Liver (tissue), 9 donors: ENCODE results near the gene SNAI3. TPM values are rescaled to one million over a fixed set of nuclear protein-coding genes. Genes with fewer than 3 reads are reported as not detected.

ENCODE experiments used
- DNase-seq: peaks from one replicate; pipeline ENCODE4 v3.0.0-alpha.2; 2017; ENCODE audit warnings: low spot score
- H3K27ac ChIP-seq, 2 donors: one replicate each; pipeline ENCODE4 v1.7.0; 2013; ENCODE audit warnings: inconsistent platforms in 2 of 2, low read length in 2 of 2, control low read depth in 1 of 2, low read depth in 1 of 2, mild to moderate bottlenecking in 1 of 2
- H3K27me3 ChIP-seq, 4 donors: one replicate each; pipeline versions ENCODE4 v1.6.1 to v1.7.0; 2013; ENCODE audit warnings: low read length in 3 of 4, inconsistent platforms in 1 of 4, mild to moderate bottlenecking in 1 of 4, moderate library complexity in 1 of 4; ENCODE audit not compliant: control insufficient read depth in 4 of 4, insufficient read depth in 4 of 4
- H3K36me3 ChIP-seq, 4 donors: one replicate each; pipeline versions ENCODE4 v1.6.1 to v1.7.0; 2013; ENCODE audit warnings: low read length in 3 of 4, mild to moderate bottlenecking in 3 of 4, low read depth in 1 of 4, moderate library complexity in 1 of 4; ENCODE audit not compliant: control insufficient read depth in 4 of 4, insufficient read depth in 3 of 4
- H3K4me1 ChIP-seq, 4 donors: one replicate each; pipeline versions ENCODE4 v1.6.1 to v1.7.0; 2013; ENCODE audit warnings: low read length in 3 of 4, mild to moderate bottlenecking in 3 of 4, moderate library complexity in 1 of 4; ENCODE audit not compliant: control insufficient read depth in 4 of 4, insufficient read depth in 4 of 4
- H3K4me3 ChIP-seq, 3 donors: one replicate each; pipeline versions ENCODE4 v1.6.1 to v1.7.0; 2013; ENCODE audit warnings: low read length in 3 of 3, control low read depth in 1 of 3, low read depth in 1 of 3, mild to moderate bottlenecking in 1 of 3
- H3K9ac ChIP-seq, 2 donors: one replicate each; pipeline ENCODE4 v1.7.0; 2013; ENCODE audit warnings: low read length in 2 of 2, mild to moderate bottlenecking in 2 of 2, moderate library complexity in 2 of 2, control low read depth in 1 of 2, low read depth in 1 of 2
- H3K9me3 ChIP-seq, 4 donors: one replicate each; pipeline versions ENCODE4 v1.6.1 to v1.7.0; 2013; ENCODE audit warnings: low read length in 3 of 4; ENCODE audit not compliant: control insufficient read depth in 4 of 4
- EGR1 ChIP-seq, 2 donors: IDR thresholded peaks; 2 replicates each; pipeline ENCODE4 v1.6.1; 2016 to 2018; ENCODE audit warnings: antibody characterized with exemption in 2 of 2, low read depth in 2 of 2
- FOXA1 ChIP-seq: IDR thresholded peaks from 2 replicates; pipeline ENCODE4 v1.6.1; 2016; ENCODE audit warnings: antibody characterized with exemption
- FOXA2 ChIP-seq: IDR thresholded peaks from 2 replicates; pipeline ENCODE4 v1.6.1; 2016; ENCODE audit warnings: antibody characterized with exemption
- GABPA ChIP-seq, 2 donors: IDR thresholded peaks in 1 of 2; conservative IDR thresholded peaks in 1 of 2; 2 replicates each; pipeline ENCODE4 v1.6.1; 2016; ENCODE audit warnings: antibody characterized with exemption in 2 of 2, mild to moderate bottlenecking in 1 of 2, moderate library complexity in 1 of 2
- HNF4A ChIP-seq, 2 donors: conservative IDR thresholded peaks; 2 replicates each; pipeline ENCODE4 v1.6.1; 2016; ENCODE audit warnings: antibody characterized with exemption in 2 of 2, mild to moderate bottlenecking in 2 of 2
- HNF4G ChIP-seq: IDR thresholded peaks from 2 replicates; pipeline ENCODE4 v1.6.1; 2016; ENCODE audit warnings: antibody characterized with exemption
- JUND ChIP-seq, 2 donors: IDR thresholded peaks; 2 replicates each; pipeline ENCODE4 v1.6.1; 2016; ENCODE audit warnings: antibody characterized with exemption in 2 of 2
- NR2F2 ChIP-seq: IDR thresholded peaks from 2 replicates; pipeline ENCODE4 v1.6.1; 2016; ENCODE audit warnings: antibody characterized with exemption
- RAD21 ChIP-seq, 2 donors: IDR thresholded peaks; 2 replicates each; pipeline ENCODE4 v1.6.1; 2016; ENCODE audit warnings: antibody characterized with exemption in 2 of 2, mild to moderate bottlenecking in 2 of 2
- RXRA ChIP-seq, 2 donors: IDR thresholded peaks; 2 replicates each; pipeline ENCODE4 v1.6.1; 2017 to 2018; ENCODE audit warnings: antibody characterized with exemption in 2 of 2, mild to moderate bottlenecking in 1 of 2
- SP1 ChIP-seq: IDR thresholded peaks from 2 replicates; pipeline ENCODE4 v1.6.1; 2018; ENCODE audit warnings: antibody characterized with exemption, mild to moderate bottlenecking
- TAF1 ChIP-seq: conservative IDR thresholded peaks from 2 replicates; pipeline ENCODE4 v1.6.1; 2016; ENCODE audit warnings: antibody characterized with exemption, mild to moderate bottlenecking
- YY1 ChIP-seq: IDR thresholded peaks from 2 replicates; pipeline ENCODE4 v1.6.1; 2016; ENCODE audit warnings: antibody characterized with exemption, mild to moderate bottlenecking
- WGBS: extraction: QIAGEN DNeasy Blood & Tissue Kit; methylation state at CpG from one replicate; pipeline ENCODE4 v1.1.7; 2013; 5-methylcytosine and 5-hydroxymethylcytosine counted together
- polyA plus RNA-seq, 2 donors: library from polyadenylated mRNA; stranded (reverse) in 1 of 2; unstranded in 1 of 2; fragments of 200-250 nt in 1 of 2; fragments of >200 nt in 1 of 2; fragmentation: Nextera tagmentation in 1 of 2; extraction: Ambion mirVana in 1 of 2; gene quantifications; one replicate each; pipeline versions ENCODE4 v1.2.1 to v1.2.3, GENCODE V29; 2013 to 2015
- total RNA-seq, 2 donors: library from RNA; depleted of rRNA; stranded (reverse); fragments of >200 nt; gene quantifications; one replicate each; pipeline ENCODE4 v1.2.3, GENCODE V29; 2014
- TF ChIP-seq, protein P1 (sequence below): IDR thresholded peaks from 2 replicates; pipeline ENCODE4 v1.6.1; 2016; ENCODE audit warnings: antibody characterized with exemption
- TF ChIP-seq, protein P2 (sequence below): IDR thresholded peaks from 2 replicates; pipeline ENCODE4 v1.6.1; 2016; ENCODE audit warnings: antibody characterized with exemption
- TF ChIP-seq, protein P3 (sequence below): IDR thresholded peaks from 2 replicates; pipeline ENCODE4 v1.6.1; 2016; ENCODE audit warnings: antibody characterized with exemption, mild to moderate bottlenecking
- TF ChIP-seq, protein P4 (sequence below): fragments of 150-350 bp; IDR thresholded peaks from 2 replicates; pipeline ENCODE4 v1.5.1; 2017; ENCODE audit warnings: improper control_type of control experiment, low read depth, low read length; ENCODE audit not compliant: missing input control
- TF ChIP-seq, protein P5 (sequence below): IDR thresholded peaks from 2 replicates; pipeline ENCODE4 v1.6.1; 2016; ENCODE audit warnings: antibody characterized with exemption
- donor health status: healthy.
- donor health status: healthy.
- donor health status: healthy.
- donor health status: healthy.
- donor health status: healthy.

The SNAI3 gene
- total and polyA plus RNA-seq, 4 donors, result 0.05 to 0.48 (median 0.20) TPM

DNA sequence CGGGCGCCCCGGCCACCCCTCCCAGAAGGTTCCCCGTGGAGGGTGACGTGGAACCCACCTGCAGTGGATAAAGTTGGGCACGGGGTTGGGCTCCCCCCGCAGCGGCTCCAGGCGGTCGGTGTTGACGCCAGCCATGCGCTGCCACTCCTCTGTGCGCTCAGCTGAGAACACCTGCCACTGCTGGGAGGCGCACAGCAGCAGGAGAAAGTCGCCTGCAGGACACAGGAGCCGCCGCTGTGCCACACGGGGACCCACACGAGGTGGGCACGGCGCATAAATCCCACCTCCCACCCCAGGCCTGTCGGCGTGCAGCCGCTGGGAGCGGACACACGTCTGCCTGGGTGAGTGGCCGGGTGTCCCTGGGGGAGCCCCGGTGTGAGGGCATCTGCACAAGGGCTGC lies 40.7 kb upstream of the SNAI3 start:
- DNase-seq, result no peak
- Histone ChIP-seq H3K4me3 (no peak overlapping the region), H3K4me1 (no peaks in the 10 kb centered on the region), H3K27me3 (no peaks in the 10 kb centered on the region), H3K9me3 (no peaks in the 10 kb centered on the region), H3K9ac (no peak overlapping the region), H3K27ac (no peak overlapping the region), H3K36me3 (peaks cover 5 to 60% (median 28%) of the 10 kb centered on the region in 4 donors)
- WGBS, result 97% methylated on average over 28 of the region's 28 CpGs
- TF ChIP-seq RXRA (IDR thresholded peaks at IDR 0.05), result no peak

DNA sequence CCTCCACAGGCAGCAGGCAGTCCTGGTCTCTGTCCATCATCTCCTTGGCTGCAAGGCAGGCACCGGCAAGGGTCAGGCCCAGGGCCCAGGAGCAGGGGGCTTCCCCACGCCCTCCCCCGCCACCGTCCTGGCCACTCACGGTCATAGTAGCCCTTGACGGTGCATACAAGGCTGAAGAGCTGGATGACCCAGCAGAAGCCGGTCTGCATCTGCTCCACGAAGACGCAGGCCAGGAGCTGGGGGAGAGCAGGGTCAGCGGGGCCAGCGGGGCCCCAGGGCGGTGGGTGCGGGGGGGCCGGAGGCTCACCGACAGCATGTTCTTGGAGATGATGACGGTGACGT lies 40.1 kb upstream of the SNAI3 start:
- WGBS, result 90% methylated on average over 17 of the region's 17 CpGs
- no peak overlapping the region for H3K27ac ChIP-seq
- H3K9me3 ChIP-seq, result no peaks in the 10 kb centered on the region
- TF ChIP-seq, protein P1, sequence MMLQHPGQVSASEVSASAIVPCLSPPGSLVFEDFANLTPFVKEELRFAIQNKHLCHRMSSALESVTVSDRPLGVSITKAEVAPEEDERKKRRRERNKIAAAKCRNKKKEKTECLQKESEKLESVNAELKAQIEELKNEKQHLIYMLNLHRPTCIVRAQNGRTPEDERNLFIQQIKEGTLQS, result no peak
- TF ChIP-seq FOXA2, result no peak
- TF ChIP-seq RAD21 (IDR thresholded peaks at IDR 0.05), result no peak
- TF ChIP-seq YY1, result no peak
- TF ChIP-seq HNF4G, result no peak
- no peak for TF ChIP-seq RXRA (IDR thresholded peaks at IDR 0.05)
- TF ChIP-seq, protein P2, sequence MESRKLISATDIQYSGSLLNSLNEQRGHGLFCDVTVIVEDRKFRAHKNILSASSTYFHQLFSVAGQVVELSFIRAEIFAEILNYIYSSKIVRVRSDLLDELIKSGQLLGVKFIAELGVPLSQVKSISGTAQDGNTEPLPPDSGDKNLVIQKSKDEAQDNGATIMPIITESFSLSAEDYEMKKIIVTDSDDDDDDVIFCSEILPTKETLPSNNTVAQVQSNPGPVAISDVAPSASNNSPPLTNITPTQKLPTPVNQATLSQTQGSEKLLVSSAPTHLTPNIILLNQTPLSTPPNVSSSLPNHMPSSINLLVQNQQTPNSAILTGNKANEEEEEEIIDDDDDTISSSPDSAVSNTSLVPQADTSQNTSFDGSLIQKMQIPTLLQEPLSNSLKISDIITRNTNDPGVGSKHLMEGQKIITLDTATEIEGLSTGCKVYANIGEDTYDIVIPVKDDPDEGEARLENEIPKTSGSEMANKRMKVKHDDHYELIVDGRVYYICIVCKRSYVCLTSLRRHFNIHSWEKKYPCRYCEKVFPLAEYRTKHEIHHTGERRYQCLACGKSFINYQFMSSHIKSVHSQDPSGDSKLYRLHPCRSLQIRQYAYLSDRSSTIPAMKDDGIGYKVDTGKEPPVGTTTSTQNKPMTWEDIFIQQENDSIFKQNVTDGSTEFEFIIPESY, result no peak
- TF ChIP-seq, protein P3, sequence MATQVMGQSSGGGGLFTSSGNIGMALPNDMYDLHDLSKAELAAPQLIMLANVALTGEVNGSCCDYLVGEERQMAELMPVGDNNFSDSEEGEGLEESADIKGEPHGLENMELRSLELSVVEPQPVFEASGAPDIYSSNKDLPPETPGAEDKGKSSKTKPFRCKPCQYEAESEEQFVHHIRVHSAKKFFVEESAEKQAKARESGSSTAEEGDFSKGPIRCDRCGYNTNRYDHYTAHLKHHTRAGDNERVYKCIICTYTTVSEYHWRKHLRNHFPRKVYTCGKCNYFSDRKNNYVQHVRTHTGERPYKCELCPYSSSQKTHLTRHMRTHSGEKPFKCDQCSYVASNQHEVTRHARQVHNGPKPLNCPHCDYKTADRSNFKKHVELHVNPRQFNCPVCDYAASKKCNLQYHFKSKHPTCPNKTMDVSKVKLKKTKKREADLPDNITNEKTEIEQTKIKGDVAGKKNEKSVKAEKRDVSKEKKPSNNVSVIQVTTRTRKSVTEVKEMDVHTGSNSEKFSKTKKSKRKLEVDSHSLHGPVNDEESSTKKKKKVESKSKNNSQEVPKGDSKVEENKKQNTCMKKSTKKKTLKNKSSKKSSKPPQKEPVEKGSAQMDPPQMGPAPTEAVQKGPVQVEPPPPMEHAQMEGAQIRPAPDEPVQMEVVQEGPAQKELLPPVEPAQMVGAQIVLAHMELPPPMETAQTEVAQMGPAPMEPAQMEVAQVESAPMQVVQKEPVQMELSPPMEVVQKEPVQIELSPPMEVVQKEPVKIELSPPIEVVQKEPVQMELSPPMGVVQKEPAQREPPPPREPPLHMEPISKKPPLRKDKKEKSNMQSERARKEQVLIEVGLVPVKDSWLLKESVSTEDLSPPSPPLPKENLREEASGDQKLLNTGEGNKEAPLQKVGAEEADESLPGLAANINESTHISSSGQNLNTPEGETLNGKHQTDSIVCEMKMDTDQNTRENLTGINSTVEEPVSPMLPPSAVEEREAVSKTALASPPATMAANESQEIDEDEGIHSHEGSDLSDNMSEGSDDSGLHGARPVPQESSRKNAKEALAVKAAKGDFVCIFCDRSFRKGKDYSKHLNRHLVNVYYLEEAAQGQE, result no peak
- TF ChIP-seq, protein P4, sequence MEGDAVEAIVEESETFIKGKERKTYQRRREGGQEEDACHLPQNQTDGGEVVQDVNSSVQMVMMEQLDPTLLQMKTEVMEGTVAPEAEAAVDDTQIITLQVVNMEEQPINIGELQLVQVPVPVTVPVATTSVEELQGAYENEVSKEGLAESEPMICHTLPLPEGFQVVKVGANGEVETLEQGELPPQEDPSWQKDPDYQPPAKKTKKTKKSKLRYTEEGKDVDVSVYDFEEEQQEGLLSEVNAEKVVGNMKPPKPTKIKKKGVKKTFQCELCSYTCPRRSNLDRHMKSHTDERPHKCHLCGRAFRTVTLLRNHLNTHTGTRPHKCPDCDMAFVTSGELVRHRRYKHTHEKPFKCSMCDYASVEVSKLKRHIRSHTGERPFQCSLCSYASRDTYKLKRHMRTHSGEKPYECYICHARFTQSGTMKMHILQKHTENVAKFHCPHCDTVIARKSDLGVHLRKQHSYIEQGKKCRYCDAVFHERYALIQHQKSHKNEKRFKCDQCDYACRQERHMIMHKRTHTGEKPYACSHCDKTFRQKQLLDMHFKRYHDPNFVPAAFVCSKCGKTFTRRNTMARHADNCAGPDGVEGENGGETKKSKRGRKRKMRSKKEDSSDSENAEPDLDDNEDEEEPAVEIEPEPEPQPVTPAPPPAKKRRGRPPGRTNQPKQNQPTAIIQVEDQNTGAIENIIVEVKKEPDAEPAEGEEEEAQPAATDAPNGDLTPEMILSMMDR, result no peak
- TF ChIP-seq EGR1 (IDR thresholded peaks at IDR 0.05; ENCODE audit: low read depth in 2 of 2), result no peak
- TF ChIP-seq JUND (IDR thresholded peaks at IDR 0.05), result no peak
- TF ChIP-seq, protein P5, sequence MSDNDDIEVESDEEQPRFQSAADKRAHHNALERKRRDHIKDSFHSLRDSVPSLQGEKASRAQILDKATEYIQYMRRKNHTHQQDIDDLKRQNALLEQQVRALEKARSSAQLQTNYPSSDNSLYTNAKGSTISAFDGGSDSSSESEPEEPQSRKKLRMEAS, result no peak
- TF ChIP-seq SP1, result no peak
- TF ChIP-seq HNF4A (conservative IDR thresholded peaks at IDR 0.05), result no peak
- no peak for TF ChIP-seq GABPA (IDR thresholded peaks at IDR 0.05 in 1 of 2, conservative IDR thresholded peaks at IDR 0.05 in 1 of 2)
- TF ChIP-seq NR2F2, result no peak
- no peak for TF ChIP-seq FOXA1
- no peak for TF ChIP-seq TAF1
- H3K4me1 ChIP-seq, result no peaks in the 10 kb centered on the region
- no peak overlapping the region for H3K9ac ChIP-seq
- DNase-seq, result no peak
- H3K36me3 ChIP-seq, result peaks cover 5 to 65% (median 32%) of the 10 kb centered on the region in 4 donors
- H3K4me3 ChIP-seq, result no peak overlapping the region
- no peaks in the 10 kb centered on the region for H3K27me3 ChIP-seq
